Measurements from ENCODE around the gene RALY. TPM values are rescaled to one million over a fixed set of nuclear protein-coding genes. Genes with fewer than 3 reads are reported as not detected.

RALY gene
- polyA plus RNA-seq, 4 donors = 152 to 217 (median 178) TPM

DNA sequence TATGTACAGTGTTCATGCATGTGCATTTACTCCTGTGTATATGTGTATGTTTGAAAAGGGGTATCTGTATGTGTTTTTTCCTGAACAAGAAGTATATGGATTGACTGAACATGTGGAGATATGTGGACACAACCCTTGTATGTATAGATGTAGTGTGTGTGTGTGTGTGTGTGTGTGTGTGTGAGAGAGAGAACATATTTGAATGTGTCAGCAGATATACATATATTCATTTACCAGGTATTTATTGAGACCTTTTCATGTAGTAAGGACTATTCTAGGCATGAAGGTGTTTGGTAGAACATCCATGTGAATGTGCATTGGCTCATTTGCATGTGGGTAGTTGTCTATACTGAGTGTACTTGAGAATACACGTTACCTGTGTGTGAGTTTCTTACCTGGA lies 79.1 kb downstream of the RALY start:
- no peak for DNase-seq (ENCODE audit: low read depth in 4 of 4, low spot score in 2 of 4)

DNA sequence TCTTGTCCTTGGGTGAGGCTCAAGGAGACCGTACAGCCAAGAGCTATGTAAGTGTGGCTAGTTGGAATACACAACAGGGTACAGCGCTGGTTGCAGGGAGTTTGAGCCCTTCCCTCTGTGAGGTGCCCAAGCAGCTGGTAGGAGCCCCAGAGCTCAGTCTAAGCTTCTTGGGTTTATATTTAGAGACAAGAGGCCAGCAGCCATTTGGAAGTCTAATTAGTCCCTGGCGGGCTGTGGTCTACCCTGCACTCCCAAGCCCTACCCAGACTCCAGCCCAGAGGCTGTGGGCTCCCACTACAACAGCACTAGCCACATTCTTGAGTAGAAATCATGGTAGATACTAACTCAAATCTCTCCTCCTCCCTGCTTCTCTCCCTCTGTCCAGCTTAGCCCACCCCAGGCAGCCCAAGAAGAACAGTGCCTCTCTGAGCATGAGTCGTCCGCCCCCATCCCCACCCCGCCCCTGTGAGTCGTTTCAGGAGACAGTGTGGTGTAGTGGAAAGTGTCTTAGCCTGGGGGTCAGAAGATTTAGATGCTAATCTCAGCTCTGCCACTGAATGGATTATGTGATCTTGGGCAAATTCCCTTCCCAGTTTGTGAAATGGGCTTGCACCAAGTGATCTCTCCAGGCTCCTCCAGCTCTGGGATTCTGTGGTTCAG lies 80.5 kb downstream of the RALY start:
- DNase-seq (ENCODE audit: low read depth in 4 of 4, low spot score in 2 of 4) = no peak

DNA sequence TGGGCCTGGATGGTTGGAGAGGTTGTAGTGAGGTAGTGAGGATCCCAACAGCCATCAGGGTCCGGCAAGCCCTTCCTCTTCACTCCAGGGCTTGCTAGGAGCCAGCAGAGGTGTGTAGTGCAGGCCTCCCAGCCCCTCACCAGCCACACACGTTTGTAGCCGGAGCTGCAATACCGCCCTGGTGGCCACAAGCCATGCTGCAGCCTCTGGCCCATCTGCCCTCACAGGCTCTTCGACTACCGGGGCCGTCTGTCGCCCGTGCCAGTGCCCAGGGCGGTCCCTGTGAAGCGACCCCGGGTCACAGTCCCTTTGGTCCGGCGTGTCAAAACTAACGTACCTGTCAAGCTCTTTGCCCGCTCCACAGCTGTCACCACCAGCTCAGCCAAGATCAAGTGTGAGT lies 81.9 kb downstream of the RALY start:
- no peak for DNase-seq (ENCODE audit: low read depth in 4 of 4, low spot score in 2 of 4)

DNA sequence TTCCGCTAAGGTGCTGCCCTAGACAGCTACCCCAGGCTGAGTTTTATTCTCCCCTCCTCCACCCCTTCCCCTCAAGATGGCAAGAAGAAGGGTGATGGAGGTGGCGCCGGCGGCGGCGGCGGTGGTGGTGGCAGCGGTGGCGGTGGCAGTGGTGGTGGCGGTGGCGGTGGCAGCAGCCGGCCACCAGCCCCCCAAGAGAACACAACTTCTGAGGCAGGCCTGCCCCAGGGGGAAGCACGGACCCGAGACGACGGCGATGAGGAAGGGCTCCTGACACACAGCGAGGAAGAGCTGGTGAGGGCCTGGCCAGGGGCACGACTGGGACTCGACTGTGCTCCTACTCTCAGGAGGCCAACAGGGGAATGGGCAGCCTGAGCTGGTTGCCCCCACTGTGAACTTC lies 83.2 kb downstream of the RALY start:
- no peak for DNase-seq (ENCODE audit: low read depth in 4 of 4, low spot score in 2 of 4)

DNA sequence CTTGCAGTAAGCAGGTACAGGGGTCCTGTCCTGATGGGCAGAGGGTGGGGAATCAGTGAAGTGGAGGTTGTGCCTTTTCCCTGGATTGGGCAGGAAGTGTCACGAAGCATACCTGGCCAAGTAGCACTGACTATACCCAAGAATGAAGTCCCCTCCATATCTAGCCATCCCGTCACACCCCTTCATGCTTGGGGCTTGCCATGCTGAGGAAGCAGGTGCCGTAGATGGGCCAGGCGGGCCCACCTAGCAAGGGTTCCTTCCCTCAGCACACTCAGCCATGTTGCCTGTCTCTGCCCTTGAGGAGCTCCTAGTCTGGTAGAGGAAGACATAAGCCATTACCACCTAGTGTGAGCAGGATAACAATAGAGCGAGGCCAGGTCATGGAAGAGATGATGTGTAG lies 84.8 kb downstream of the RALY start:
- DNase-seq (ENCODE audit: low read depth in 4 of 4, low spot score in 2 of 4) = no peak

DNA sequence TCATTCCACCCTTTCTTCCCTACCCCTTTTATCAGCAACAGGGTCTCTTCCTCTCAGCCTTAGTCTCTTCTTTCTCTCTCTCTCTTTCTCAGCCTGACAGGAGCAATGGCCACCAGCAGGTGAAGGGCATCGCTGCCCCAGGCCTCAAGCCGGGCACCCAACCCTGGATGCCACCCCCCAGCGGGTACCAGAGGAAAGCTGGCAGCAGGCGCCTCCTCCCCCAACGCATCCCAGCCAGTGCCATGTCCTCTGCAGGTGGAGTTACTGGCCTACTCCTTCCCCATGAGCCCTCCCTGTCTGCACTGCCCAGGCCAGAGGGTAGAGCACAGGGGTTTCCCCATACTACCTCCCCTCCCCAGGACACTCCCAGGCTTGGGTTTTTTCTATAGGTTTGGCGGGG lies 86.1 kb downstream of the RALY start:
- no peak for DNase-seq (ENCODE audit: low read depth in 4 of 4, low spot score in 2 of 4)

DNA sequence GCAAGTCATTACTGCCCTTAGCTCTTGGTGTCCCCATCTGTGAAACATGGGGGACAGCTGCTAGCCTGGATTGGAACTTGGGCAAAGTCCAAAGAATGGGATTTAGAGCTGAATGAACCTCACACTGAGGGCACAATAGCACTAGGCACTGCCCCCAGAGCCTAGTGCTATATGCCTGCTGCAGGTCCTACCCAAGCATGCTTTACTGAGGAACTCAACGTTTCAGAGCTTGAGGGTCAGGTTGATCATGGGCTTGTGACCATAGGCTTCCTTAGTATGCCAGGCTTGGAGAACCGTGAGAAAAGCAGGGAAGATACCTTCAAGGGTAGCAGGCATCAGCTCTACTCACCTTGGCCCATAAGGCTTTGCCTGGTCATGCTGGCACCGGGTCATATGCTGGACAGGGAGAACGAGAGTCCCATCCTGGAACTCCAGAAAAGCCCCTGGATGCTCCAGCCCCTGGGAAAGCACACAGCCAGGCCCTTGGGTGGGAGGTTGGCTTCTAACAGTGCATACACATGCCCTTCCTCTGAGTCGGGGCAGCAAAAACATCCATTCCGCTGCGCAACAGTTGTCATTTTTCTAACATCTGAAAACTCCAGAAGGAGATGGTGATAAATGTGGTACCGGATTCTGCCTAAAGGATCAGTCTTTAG lies 88.6 kb downstream of the RALY start:
- DNase-seq (ENCODE audit: low read depth in 4 of 4, low spot score in 2 of 4) = no peak

DNA sequence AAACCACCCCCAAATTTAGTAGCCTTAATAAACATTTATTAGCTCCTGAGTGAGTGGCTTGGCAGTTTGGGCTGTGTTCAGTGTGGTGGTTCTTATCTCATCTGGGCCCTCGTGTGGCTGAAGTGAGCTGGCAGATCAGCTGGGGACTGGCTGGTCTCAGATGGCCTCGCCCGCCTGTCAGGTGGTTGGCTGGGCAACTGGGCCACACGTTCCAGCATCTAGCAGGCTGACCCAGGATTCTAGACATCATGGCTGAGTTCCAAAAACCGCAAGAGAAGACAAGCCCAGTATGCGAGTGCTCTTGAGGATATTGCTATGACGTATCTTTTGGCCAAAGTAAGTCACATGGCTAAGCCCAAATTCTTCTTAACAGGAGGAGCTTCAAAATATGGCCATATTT lies 89.4 kb downstream of the RALY start:
- no peak for DNase-seq (ENCODE audit: low read depth in 4 of 4, low spot score in 2 of 4)

DNA sequence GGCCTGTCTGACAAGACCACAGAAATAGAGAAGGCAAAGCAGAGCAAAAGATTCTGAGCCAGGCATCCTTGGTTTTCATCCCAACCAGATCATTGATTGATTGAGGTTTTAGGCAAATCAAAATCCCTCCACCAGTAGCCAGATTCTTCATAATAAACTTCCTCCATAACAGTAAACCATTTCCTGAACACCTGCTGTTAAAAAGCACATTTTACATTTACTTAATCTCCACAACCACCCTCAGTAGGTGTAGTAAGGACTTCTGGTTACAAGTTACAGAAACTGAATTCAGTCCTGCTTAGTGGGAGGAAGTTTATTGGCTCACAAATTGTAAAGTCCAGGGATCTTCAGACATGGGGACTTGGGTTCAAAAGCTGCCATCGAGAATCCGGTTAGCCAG lies 90.1 kb downstream of the RALY start:
- DNase-seq (ENCODE audit: low read depth in 4 of 4, low spot score in 2 of 4) = no peak

DNA sequence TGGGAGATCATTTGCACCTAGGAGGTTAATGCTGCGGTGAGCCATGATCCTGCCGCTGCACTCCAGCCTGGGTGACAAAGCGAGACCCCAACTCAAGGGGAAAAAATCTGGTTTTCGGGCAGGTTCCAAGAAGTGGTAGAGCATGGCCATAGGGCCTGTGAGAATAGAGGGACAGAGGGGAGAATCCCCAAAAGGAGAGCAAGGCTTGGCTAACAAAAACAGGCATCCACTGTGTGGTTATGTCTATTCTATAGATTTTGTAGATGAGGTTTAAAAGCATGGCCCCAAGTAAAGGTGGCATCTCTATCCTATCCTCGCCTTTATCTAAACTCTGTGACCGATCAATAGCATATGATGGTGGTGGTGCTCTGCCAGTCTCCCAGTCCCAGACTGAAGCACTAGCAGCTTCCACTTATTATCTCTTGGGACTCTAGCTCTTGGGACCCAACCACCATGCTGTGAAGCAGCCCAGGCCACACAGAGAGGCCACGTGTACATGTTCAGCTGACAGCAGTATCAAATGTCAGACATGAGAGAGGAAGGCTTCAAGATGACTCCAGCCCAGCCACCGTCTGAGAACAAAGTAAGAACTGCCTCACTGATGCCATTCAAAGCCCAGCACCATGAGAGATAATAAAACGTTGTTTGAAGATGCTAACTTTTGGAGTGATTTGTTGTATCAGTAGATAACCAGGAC lies 90.7 kb downstream of the RALY start:
- no peak for DNase-seq (ENCODE audit: low read depth in 4 of 4, low spot score in 2 of 4)

DNA sequence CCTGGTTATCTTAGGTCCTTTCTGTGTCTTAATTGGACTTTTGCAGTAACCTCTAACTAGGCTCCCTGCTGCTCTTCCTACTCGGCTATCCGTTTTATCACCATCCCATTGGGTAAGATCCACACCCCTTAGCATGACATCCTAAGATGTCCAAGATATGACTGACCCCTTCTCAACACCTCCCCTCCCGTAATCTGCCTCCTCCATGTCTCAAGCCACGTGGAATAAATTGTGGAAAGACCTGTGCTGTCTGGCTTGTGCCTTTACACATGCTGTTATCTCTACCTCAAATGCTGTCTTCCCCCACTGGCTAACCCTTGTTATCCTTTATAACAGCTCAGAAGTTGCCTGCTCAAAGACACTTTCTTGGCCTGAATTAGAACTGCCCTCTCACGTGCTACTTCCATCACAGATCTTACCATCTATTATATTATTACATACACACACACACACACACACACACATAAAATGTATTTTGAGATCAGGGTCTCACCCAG lies 91.9 kb downstream of the RALY start:
- no peak for DNase-seq (ENCODE audit: low read depth in 4 of 4, low spot score in 2 of 4)

DNA sequence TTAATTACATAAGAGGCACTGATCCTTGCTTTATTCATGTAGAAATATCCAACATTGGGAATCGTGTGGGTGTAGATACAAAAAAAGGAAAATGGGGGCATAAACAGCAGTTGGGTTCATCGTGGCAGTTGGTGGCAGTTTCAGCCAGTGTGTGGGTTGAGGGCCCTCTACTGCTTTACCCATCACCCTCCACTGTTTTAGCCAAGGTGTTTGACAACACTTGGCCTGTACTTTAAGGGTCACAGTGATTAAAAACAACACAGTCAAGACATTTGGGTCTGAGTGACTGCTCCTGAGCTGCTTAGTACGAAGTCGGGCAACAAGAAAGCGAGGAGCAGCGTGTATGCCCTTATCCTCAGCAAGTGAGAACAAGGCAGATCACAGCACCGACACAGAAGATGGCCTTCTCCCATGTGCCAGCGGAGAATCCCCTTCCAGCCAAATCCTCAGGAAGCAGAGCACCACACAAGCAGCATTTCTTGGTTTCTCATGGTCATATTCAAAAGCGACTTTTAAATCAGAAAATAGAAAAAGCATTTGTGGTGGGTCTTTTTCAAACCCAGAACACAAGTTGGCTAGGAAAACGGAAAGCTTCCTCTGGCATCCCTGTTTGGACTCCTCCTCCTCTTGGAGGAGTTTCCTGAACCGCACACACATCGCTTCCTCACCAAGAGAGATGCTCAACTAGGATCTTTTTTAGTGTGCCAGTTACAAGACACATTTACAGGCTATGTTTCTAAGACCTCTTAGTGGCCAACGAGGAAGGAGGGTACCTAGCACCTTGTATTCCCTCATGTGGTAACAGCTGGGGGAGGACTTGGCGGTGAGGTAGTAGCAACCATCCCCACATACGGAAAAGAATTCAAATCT lies 94.8 kb downstream of the RALY start:
- no peak for DNase-seq (ENCODE audit: low read depth in 4 of 4, low spot score in 2 of 4)

DNA sequence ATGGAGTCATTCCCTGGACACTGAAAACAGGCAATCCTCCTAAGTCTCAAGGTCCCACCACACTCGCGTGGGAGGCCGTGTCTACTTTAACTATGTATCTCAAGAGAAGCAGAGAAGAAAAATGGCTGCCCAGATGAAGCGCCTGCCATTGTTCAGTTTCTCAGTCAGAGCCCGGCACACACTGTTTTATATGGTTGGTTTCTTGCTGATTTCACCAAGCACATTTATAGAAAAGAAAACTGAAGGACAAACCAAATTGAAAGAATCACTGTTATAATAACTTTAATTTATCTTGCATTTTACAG lies 95.4 kb downstream of the RALY start:
- DNase-seq (ENCODE audit: low read depth in 4 of 4, low spot score in 2 of 4) = no peak

DNA sequence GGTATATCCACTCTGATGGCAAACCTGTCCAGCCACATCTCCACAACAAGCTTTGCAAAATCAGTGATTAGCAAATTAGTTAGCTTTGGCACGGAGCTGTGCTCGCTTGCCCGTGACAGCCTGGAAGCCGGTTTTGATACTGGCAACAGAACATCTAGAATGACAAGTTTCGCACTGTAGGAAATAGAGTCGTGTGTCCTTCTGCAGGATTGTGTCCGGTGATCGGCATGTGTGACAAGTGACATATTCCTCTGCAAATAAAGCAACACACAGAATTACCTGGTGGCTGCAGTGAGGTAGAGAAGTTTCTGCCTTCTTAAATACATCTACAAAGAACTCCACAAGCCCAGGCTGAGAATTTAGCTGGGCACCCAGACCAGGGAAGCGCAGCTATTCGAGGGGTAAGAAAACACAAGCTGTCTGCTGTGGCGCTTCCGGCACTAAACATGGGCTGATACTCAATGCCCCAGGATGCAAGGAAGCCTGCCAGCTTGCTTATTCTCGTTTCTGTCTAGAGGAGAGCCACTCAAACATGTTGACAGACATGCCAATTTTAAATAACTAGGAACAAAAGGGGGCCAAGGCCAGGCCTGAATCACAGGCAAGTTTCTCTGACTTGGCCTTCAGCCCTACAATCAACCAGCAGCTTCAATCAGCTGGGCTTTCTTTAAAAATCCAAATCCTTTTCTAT lies 96.1 kb downstream of the RALY start:
- DNase-seq (ENCODE audit: low read depth in 4 of 4, low spot score in 2 of 4) = no peak

DNA sequence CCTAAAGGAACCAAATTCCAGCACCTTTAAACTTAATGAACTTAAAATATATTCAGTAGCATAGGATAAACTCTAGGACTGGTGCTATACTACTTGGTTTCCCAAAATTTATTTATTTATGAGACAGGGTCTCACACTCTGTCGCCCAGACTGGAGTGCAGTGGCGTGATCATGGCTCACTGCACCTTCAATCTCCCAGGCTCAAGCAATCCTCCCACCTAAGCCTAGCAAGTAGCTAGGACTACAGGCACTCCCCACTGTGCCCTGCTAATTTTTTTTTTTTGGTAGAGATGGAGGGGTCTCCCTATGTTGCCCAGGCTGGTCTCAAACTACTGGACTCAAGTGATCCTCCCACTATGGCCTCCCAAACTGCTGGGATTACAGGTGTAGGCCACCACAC lies 96.9 kb downstream of the RALY start:
- DNase-seq (ENCODE audit: low read depth in 4 of 4, low spot score in 2 of 4) = no peak

DNA sequence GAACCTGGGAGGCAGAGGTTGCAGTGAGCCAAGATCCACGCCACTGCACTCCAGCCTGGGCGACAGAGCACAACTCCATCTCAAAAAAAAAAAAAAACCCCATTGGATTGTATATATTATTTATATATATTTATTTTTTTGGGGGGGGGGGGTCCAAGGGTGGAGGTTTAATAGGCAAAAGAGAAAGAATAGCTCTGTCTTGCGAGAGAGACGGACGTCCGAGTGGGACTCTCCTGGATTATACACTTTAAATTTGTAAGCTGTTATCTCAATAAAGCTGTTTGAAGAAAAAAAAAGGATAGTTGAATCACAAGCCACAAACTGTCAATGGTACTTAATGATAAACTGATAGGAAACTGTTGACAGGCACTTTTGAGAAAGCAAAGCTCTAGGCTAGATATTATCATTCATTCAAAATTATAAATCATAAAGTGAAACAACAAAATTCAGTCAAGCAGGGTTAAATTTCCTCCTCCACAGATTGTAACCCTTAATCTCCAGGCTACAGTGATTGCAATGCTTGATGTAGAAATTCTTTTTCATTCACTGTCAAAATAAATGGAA lies 98.0 kb downstream of the RALY start:
- no peak for DNase-seq (ENCODE audit: low read depth in 4 of 4, low spot score in 2 of 4)

DNA sequence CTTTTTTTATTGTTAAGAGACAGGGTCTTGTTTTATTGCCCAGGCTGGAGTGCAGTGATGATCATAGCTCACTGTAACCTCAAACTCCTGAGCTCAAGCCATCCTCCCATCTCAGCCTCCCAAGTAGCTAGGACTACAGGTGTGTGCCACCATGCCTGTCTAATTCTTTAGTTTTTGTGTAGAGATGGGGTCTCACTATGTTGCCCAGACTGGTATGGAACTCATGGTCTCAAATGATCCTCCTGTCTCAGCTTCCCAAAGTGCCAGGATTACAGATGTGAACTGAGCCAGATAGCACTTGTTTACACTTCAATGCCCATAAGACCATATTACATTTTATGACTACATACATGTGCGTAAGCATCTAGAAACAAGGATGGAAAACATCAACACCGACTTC lies 100.2 kb downstream of the RALY start:
- no peak for DNase-seq (ENCODE audit: low read depth in 4 of 4, low spot score in 2 of 4)

DNA sequence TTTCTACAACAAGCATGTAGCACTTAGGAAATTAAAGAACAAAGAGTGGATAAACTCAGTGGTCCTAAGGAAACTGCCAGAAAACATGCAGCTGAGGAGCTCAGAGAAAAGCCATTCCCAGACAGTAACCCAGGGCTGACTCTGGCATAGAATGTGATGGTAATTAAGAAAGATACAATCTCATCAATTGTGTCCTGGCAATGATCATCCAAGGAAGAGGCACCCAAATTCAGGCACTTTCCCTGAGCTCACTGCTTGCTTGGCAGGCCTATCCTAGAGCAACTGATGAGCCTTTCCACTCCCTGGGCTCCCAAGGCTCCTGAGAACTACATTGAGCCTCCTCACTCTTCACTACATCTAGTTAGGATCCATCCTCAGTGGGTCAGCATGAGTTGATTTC lies 102.1 kb downstream of the RALY start:
- DNase-seq (ENCODE audit: low read depth in 4 of 4, low spot score in 2 of 4) = no peak

DNA sequence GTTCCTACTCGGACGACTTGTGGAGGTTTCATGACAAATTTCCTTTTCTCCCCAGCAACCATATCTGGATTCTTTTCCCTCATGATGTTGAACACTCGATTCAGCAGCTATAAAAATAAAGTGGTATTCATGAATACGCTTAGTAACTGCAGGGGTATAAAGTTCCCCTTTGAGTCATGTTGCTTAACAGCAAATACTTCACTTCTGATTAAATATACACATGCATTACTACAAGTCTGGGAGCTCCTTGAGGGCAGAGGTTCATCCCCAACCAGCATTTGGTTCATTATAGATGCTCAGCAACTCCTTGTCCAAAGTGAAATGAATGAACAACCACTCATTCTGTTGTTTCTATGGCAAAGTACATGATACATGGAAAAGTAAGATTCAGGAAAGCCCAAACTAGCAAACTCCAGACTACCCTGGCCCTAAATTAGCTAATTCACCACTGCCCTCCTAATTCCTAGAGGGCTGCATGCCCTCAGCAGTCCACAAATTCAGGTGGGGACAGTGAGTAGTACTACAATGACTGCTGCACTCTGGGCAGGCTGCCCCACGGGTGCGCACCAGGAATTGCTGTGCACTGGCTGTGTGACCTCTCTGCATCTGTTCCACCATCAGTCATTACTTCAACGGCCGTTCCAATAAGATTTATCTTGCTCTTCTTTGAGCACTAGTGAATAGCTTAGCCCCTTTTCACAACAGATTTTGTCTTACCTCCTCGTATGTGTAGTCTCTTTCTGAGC lies 103.2 kb downstream of the RALY start:
- no peak for DNase-seq (ENCODE audit: low read depth in 4 of 4, low spot score in 2 of 4)

DNA sequence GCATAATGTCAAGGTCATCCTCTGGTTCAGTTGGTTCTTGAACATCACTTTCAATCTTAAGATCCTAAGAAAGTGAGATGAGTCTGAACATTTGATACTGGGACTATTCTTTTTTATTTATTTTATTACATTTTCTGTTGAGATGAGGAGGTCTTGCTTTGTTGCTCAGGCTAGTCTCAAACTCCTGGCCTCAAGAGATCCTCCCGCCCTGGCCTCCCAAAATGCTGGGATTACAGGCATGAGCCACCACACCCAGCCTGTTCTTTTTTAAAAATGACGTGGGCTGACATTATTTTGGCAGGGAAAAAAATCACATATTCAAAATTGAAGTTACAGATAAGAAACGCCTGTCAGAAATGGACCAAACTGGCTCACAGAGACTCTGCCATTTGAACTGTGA lies 104.9 kb downstream of the RALY start:
- no peak for DNase-seq (ENCODE audit: low read depth in 4 of 4, low spot score in 2 of 4)

All from left renal cortex interstitium (tissue), 4 donors.